UCSD-AML1 (cell line): ENCODE results near the gene NRF1.

Experiments
- DNase-seq: peaks from one replicate; lab custom pipeline; 2025; ENCODE audit not compliant: unreplicated experiment; lab: John Stamatoyannopoulos, UW

NRF1 gene

GRCh38 chr7:129769400-129769774 is 157.9 kb downstream of the NRF1 start:
- DNase-seq = no peak

GRCh38 chr7:129769866-129770808 is 158.6 kb downstream of the NRF1 start:
- no peak for DNase-seq

GRCh38 chr7:129771201-129771927 is 159.8 kb downstream of the NRF1 start:
- peak; percentile 50 for DNase-seq

GRCh38 chr7:129771928-129772479 is 160.5 kb downstream of the NRF1 start:
- DNase-seq = no peak

- DNase-seq = no peak
These were observed 161.2 kb downstream of the NRF1 start for GRCh38 chr7:129772646-129773280.

GRCh38 chr7:129773328-129773731 is 161.8 kb downstream of the NRF1 start:
- no peak for DNase-seq

- no peak for DNase-seq
These were observed 162.4 kb downstream of the NRF1 start for GRCh38 chr7:129773871-129774270.

- no peak for DNase-seq
These were observed 162.8 kb downstream of the NRF1 start for GRCh38 chr7:129774359-129774758.

GRCh38 chr7:129774871-129775694 is 163.6 kb downstream of the NRF1 start:
- no peak for DNase-seq

GRCh38 chr7:129775695-129776361 is 164.3 kb downstream of the NRF1 start:
- DNase-seq = no peak

GRCh38 chr7:129776362-129776722 is 164.8 kb downstream of the NRF1 start:
- DNase-seq = no peak

GRCh38 chr7:129777195-129777844 is 165.8 kb downstream of the NRF1 start:
- no peak for DNase-seq

GRCh38 chr7:129777993-129778769 is 166.7 kb downstream of the NRF1 start:
- no peak for DNase-seq

GRCh38 chr7:129778770-129779601 is 167.5 kb downstream of the NRF1 start:
- no peak for DNase-seq

- no peak for DNase-seq
These were observed 168.2 kb downstream of the NRF1 start for GRCh38 chr7:129779602-129780256.

- peak; percentile 19 for DNase-seq
These were observed 168.9 kb downstream of the NRF1 start for GRCh38 chr7:129780257-129780973.
